Measurements from ENCODE around the gene RTEL1. TPM values are rescaled to one million over a fixed set of nuclear protein-coding genes. Genes with fewer than 3 reads are reported as not detected.

The RTEL1 gene
- polyA plus RNA-seq, 3 donors: 7.3 to 16.1 (median 11.8) TPM

DNA sequence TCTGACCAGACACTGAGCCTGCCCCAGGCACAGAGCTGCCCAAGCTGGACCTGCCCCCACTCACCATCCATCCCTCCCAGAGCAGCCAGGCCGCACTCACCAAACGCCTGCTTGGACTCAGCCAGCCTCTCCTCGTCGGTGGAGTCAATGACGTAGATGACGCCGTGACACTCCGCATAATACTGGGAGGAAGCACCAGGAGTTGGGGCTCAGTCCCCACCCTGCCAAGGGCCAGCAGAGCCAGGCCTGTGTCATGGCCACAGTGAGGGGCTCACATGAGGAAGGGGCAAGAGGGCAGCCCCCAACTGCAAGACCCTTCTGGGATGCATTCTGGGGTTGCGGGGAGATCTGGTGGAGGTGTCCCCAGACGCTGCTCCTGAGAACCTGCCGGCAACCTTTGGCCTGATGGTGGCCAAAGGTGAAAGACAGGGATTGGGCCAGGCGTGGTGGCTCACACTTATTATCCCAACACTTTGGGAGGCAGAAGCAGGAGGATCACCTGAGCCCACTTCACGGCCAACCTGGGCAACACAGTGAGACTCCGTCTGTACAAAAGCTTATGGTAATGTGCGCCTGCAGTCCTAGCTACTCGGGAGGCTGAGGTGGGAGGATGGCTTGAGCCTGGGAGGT lies 44.0 kb downstream of the RTEL1 start:
- WGBS, 3 donors: 89 to 92% (median 92%) methylated on average over 16 of the region's 16 CpGs
- no peak overlapping the region for H3K27ac ChIP-seq (ENCODE audit: low read depth, low read length)

DNA sequence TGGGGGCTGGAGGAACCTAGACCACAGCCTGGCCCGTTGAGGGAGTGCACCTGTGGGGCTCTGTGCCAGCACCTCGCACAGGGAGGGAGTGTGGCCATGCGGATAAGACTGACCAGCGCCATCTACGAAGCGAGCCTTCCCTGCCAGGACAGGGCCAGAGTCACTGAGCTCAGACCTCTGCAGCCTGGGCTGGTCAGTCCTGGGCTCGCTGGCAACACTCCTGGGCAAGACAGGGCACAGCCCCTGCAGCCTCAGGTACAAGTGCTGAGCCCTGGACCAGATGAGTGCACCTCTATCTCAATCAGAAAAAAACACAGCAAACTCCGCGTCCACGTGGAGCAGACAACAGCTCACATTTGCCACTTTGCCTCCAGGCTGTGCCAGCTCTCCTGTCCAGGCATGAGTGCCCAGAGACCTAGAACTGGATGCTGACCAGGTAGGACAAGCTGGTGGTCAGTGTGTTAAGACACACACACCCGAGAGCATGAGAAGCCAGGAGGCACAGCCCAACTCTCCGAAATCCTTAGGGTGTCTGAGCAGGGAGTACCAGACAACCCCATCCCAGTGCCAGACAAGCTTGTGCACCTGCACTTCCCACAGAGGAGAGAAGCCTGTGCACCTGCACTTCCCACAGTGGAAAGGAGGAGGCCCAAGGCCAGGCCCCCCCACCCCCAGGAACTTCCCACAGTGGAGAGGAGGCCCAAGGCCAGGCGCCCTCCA lies 44.8 kb downstream of the RTEL1 start:
- no peak overlapping the region for H3K27ac ChIP-seq (ENCODE audit: low read depth, low read length)
- 59 to 77% (median 72%) methylated on average over 13 of the region's 13 CpGs for WGBS, 3 donors

DNA sequence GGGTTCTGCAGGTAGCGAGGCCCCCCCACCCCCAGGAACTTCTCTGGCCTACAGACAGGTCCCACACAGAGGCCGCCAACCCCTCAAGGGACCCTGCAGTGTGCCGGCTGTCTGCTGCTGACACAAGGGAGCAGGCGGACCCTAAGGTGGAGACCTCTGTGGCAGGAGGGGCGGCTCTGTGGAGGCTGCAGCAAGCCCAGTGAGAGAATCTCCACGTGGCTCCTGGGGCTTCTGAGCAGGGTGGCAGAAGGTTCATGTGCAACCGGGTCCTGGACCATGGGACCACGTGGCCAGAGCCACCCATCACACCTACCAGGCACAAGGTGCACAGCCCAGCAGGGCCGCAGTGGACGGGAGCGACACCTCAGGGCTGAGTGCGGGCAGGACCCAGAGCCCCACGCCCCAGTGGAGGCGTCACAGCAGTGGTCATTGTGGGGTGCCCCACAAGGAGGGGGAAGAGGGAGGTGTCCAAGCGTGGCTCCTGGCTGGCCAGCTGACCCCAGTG lies 45.4 kb downstream of the RTEL1 start:
- 84 to 90% (median 88%) methylated on average over 15 of the region's 15 CpGs for WGBS, 3 donors
- no peak overlapping the region for H3K27ac ChIP-seq (ENCODE audit: low read depth, low read length)

DNA sequence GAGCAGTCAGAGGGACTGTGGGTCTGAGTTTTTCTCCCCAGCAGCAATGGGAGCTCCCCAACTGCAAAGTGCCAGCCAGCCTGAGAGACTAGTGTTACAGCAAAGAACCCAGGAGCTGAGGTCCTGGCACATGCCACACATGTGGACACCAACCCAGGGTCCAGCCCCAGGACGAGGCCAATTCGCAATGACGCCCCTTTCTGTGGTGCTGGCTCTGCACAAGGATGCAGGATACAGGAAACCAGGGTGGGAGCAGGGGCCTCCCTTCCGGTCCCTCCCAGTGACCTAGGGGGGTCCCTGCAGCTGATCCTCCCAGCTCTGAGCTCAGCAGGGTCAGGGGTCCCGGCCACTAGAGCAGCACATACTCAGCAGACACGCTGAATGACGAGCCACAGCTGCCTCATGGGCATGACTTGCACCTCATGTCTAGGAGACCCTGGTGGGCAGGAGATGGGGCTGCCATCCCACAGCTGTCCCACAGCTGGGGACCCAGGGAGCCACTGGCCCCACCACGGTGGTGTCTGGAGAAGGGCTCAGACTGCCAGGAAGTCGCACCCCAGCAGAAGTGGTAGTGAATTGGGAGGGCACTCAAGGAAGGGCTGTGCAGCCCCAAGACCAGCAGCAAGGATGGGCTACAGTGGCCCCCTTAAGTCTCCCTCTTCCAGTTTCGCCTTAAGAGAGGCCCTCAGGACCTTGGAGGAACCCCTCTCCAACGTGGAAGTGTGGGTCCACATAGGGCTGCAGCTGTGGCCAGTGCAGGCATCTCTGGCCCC lies 46.0 kb downstream of the RTEL1 start:
- 81 to 91% (median 87%) methylated on average over 11 of the region's 11 CpGs for WGBS, 3 donors
- H3K27ac ChIP-seq (ENCODE audit: low read depth, low read length): no peak overlapping the region

DNA sequence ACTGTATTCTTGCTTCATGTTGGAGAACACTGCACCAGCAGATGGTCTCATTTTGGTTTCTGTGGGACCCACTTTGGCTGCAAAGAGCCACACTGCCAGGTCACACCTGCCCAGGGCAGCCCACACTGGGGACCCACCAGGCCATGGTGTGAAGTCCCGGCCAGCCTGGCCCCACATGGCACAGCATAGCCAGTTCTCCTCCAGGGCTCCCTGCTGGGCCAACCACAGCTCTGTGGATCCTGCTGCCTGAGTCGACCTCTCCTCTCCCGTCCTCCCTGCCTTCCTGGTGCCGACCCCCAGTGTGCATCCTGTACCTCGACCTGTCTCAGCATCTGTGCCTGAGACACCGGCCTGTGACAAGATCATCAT lies 46.6 kb downstream of the RTEL1 start:
- no peak overlapping the region for H3K27ac ChIP-seq (ENCODE audit: low read depth, low read length)
- 80 to 86% (median 85%) methylated on average over 6 of the region's 6 CpGs for WGBS, 3 donors

DNA sequence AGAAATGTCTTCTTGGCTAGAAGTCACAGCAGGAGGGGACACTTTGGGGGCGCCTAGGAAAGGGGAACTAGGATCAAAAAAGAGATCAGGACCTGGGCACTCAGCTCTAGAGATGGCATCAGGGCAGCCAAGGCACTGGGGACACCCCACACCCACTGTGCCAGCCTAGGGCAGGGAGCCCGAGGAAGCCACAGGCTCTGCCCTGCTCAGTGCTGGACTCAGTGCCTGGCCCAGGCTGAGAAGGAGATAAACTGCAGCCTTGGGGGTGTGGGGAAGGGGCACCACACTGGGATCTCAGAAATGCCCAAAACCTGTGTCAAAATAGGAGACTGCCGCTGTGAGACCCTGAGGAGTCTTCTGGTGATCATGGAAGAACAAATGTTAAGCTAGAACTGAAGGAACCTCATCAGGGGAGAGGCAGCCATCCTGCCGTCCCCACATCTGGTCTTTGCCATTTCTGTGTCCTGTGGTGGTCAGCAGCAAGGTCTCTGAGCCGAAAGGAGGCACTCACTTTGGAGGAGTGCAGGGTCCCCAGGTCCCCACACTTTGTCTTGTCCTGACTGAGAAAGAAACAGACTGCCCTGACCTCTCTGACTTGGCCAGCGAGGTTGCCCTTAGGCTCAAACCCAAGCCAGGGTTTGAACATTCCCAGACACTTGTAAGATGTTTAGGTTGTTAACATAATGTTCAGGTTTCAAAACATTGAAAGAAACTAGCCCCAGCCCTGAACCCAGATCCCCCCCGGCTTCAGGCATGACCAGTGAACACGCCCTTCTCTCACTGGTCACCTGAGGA lies 47.3 kb downstream of the RTEL1 start:
- WGBS, 3 donors: 87 to 91% (median 89%) methylated on average over 8 of the region's 8 CpGs
- H3K27ac ChIP-seq (ENCODE audit: low read depth, low read length): no peak overlapping the region

DNA sequence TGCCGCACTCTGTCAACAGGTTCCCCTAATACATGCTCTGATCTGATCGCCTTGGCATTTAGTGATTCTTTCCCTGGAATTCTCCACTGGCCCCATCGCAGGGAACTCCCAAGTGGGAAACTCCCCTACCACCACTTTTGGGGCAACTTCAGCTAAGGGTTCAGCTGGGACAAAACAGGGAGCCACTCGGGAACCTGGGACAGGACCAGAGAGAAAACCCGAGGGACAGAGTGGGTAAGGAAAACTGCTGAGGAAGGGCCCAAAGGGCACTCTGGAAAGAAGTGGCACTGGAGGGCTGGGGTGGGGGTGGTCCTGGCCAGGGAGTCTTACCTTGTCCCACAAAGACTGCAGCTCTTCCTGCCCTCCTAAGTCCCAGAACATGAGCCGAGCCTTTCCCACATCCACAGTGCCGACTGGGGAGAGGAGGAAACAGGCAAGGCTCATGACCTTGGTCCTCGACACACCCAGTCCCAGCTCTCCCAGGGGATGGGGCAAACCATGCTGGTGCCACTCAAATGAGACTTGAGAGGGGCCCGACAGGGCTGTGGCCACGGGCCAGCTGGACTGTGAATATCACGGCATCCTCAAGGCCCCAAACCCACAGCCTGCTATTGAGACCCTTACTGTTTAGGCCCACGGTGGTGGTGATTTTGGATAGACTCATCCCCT lies 48.0 kb downstream of the RTEL1 start:
- 74 to 86% (median 77%) methylated on average over 10 to 12 of the region's 12 CpGs for WGBS, 3 donors
- H3K27ac ChIP-seq (ENCODE audit: low read depth, low read length): no peak overlapping the region

DNA sequence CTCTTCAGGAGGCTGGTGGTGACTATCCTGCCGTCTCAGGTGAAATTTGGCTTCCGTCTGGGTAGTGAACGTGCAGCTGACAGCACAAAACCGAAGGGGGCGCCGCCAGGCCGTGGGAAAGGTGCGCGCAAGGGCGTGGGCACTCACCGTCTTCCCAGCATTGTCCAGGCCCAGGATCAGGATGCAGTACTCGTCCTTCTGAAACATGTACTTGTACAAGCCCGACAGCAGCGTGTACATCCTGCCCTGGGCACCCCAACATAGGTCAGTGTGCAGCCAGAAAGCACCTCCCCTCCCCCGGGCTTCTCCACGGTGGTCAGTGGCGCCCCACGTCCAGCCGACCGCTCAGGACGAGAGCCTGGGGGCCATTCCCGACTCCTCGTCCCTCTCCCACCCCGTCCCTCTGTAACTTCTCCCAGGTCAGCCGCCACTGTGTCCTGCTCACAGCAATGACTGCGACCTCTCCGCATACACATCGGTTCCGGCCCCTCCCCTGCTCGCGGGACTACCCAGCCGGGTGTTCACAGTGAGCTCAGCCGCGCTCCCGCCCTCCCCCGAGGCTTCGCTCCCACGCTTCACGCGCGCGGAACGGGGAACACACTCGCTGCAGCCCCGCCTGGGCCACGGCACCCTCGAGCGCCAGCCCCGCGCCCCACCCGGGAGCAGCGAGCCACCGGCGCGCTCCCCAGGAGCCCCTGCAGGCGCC lies 48.9 kb downstream of the RTEL1 start:
- 1 to 4% (median 3%) methylated on average over 53 to 56 of the region's 56 CpGs for WGBS, 3 donors
- peak overlapping the region; percentile 11 for H3K27ac ChIP-seq (ENCODE audit: low read depth, low read length)

DNA sequence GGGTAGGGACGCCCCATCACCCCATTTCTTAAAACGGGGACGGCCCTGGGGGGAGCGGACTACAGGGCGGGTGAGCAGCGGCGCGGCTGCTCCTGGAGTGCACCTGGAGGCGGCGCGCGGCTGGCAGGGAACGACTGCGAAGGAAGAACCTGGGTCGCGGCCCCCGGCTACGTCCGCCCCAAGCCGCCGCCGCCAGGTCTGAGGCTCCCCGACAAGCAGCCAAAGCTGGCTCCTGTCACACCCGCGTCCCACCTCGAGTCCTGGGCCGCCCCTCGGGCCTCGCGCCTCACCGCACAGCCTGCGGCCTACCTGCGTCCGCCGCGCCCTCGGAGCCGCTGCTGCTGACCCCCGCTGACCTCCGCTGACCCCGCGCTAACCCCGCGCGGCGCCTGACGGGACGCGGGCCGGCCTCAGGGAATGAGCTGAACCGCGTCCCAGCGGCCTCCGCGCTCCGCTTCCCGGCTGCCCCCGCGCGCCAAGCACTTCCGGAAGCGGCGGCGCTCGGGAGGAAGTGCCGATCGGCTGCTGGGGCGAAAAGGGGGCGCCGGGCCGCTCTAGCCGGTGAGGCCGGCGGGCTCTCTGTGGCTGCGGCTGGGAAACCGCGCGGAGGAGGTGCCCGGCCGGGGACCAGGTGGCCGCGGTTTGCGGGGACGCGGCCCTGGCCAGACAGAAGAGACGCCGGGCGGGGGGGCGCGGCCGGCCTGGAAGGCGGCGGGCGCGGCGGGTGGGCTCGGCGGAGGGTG lies 49.6 kb downstream of the RTEL1 start, which contains the start of the genes ARFRP1 and ZGPAT:
Gene ARFRP1, minus strand, starts transcription at position 419 of the 743 bp plus-strand sequence. CDS start 885 bp downstream, outside the sequence.
Gene ZGPAT, plus strand, starts transcription at position 482 of the 743 bp plus-strand sequence. CDS start 542 bp downstream, outside the sequence.
- 0% methylated on average over 61 to 98 of the region's 98 CpGs for WGBS, 3 donors

DNA sequence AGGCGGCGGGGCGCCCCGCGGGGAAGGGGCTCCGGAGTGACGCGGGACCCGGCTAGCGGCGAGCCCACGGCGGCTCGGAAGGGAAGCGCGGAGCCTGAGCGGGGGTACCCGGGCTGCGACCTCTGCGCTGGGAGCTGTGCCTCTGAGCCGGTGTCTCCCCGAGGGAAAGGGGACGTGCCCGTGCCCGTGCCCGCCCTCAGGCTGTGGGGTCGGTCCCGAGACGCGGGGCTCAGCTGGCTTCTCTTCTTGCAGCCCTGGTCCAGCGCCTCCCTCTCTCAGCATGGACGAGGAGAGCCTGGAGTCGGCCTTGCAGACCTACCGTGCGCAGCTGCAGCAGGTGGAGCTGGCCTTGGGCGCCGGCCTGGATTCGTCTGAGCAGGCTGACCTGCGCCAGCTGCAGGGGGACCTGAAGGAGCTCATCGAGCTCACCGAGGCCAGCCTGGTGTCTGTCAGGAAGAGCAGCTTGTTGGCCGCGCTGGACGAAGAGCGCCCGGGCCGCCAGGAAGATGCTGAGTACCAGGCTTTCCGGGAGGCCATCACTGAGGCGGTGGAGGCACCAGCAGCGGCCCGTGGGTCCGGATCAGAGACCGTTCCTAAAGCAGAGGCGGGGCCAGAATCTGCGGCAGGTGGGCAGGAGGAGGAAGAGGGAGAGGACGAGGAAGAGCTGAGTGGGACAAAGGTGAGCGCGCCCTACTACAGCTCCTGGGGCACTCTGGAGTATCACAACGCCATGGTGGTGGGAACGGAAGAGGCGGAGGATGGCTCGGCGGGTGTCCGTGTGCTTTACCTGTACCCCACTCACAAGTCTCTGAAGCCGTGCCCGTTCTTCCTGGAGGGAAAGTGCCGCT lies 50.4 kb downstream of the RTEL1 start:
- H3K27ac ChIP-seq (ENCODE audit: low read depth, low read length): peak overlapping the region; percentile 31
- WGBS, 3 donors: 23 to 27% (median 26%) methylated on average over 48 to 67 of the region's 67 CpGs

More for the DNA sequence above, 49.6 kb downstream of the RTEL1 start, which contains the start of the genes ARFRP1 and ZGPAT:
- H3K27ac ChIP-seq (ENCODE audit: low read depth, low read length): peak within 1 kb of the TSS; percentile 31

DNA sequence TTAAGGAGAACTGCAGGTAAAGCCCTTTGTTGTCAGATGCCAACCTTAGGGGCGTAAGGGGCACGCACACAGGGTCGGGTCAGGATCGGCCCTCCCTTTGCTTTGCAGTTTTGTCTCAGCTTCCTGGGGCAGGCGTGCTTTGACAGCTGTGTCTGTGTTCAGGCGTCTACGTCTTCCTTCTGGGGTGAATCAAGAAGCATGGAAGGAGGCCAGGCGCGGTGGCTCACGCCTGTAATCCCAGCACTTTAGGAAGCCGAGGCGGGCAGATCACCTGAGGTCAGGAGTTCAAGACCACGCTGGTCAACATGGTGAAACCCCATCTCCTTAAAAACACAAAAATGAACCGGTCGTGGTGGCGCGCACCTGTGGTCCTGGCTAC lies 51.0 kb downstream of the RTEL1 start:
- WGBS, 3 donors: 92% methylated on average over 17 of the region's 17 CpGs
- no peak overlapping the region for H3K27ac ChIP-seq (ENCODE audit: low read depth, low read length)

DNA sequence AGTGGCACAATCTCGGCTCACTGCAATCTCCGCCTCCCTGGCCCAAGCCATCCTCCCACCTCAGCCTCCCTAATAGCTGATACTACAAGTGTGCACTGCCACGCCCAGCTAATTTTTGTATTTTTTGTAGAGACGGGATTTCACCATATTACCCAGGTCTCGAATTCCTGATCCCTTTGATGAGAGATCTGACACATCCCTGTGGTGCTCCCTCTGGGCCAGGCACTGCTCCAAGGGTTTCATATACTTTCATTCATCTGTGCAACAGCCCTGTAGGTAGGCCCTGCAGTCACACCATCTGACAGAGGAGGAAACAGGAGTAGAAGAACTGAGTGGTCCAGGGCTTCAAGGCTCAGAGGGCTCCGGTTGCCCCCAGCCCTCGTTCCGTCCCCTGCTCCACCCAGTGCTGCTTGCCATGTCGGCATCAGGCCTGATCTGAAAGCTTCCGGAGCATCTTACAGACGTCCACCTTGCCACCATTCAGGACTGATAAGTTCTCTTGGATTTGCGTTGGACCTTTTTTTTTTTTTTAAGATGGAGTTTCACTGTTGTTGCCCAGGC lies 53.1 kb downstream of the RTEL1 start:
- 80 to 84% (median 84%) methylated on average over 12 of the region's 12 CpGs for WGBS, 3 donors
- H3K27ac ChIP-seq (ENCODE audit: low read depth, low read length): no peak overlapping the region

DNA sequence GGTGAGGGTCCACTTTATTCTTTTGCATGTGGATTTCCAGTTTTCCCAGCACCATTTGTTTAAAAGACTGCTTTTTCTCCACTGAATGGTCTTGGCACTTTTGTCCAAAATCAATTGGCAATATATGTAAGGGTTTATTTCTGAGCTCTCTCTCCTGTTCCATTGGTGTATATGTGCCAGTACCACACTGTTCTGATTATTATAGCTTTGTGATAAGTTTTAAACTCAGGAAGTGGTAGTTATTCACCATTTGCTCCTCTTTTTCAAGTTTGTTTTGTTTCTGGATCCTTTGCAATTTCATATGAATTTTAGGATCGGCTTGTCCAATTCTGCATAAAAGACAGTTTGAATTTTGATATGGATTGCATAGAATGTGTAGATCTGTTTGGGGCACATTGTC lies 54.1 kb downstream of the RTEL1 start:
- 100% methylated on average over 1 of the region's 1 CpG for WGBS, 3 donors
- H3K27ac ChIP-seq (ENCODE audit: low read depth, low read length): no peak overlapping the region

DNA sequence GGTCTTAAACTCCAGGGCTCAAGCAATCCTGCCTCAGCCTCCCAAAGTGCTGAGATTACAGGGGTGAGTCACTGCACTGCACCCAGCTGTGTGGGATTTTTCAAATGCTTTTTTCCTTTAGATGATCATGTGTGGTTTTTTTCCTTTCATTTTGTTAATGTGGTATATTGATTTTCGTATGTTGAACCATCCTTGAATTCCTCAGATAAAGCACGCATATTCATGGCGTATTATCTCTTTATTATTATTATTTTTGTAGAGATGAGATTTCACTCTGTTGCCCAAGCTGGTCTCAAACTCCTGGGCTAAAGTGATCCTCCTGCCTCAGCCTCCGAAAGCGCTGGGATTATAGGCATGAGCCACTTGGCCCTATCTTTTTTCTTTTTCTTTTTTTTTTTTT lies 56.7 kb downstream of the RTEL1 start:
- WGBS, 3 donors: 96 to 99% (median 98%) methylated on average over 5 of the region's 5 CpGs
- no peak overlapping the region for H3K27ac ChIP-seq (ENCODE audit: low read depth, low read length)

DNA sequence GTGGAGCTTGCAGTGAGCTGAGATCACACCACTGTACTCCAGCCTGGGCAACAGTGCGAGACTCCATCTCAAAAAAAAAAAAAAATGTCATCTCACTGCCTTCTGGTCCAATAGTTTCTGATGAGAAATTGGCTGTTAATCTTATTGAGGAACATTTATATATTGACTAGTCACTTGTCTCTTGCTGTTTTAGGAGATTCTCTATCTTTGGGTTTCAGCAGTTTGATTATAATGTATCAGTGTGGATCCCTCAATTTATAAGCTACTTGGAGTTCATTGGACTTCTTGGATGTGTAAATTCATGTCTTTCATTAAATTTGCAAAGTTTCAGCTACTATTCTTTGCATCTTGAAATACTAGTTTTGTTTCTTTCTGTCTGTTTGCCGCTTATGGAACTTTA lies 60.9 kb downstream of the RTEL1 start:
- H3K27ac ChIP-seq (ENCODE audit: low read depth, low read length): no peak overlapping the region
- 90 to 100% (median 99%) methylated on average over 2 of the region's 2 CpGs for WGBS, 3 donors

All from adipose tissue (tissue), 3 donors.